ENCODE measurements around the gene PPFIA4.

PPFIA4 gene

DNA sequence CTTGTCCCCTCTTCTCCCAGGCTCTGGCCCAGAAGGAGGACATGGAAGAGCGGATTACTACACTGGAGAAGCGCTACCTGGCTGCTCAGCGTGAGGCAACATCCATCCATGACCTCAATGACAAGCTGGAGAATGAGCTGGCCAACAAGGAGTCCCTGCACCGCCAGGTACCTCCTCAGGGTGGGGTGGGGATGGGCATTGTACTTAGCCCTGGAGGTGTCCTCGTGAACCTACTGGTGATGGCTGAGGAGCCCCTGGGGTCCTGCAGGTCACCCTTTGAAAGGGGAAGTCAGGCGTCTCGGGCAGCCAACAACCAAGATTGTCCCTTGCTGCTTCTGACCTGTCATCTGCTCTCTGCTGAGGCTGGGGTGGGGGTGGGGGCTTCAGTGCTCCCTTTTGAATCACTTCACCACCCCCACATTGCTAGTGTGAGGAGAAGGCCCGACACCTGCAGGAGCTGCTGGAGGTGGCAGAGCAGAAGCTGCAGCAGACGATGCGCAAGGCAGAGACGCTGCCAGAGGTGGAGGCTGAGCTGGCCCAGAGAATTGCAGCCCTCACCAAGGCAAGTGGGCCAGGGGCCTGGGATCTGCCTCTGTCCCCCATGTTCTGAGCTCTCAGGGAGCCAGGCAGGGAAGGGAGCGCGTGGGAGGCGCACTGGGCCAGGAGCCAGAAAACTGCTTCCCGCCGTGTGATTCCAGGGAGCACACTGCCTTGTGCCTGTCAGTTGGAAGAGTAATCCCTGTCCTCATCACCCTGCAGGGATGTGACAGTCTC, 19.7 kb downstream of the PPFIA4 start:
- Histone ChIP-seq H3K9me3 (no peaks in the 10 kb centered on the region), H3K4me1 (ENCODE audit: control insufficient read depth in 1 of 2, insufficient read depth in 1 of 2, low read depth in 1 of 2, low read length in 1 of 2) (no peaks in the 10 kb centered on the region), H3K4me3 (ENCODE audit: low read depth in 1 of 2, low read length in 1 of 2) (no peak overlapping the region), H3K27me3 (no peaks in the 10 kb centered on the region), H3K36me3 (no peaks in the 10 kb centered on the region), H3K27ac (no peak overlapping the region)
- TF ChIP-seq, protein P1, sequence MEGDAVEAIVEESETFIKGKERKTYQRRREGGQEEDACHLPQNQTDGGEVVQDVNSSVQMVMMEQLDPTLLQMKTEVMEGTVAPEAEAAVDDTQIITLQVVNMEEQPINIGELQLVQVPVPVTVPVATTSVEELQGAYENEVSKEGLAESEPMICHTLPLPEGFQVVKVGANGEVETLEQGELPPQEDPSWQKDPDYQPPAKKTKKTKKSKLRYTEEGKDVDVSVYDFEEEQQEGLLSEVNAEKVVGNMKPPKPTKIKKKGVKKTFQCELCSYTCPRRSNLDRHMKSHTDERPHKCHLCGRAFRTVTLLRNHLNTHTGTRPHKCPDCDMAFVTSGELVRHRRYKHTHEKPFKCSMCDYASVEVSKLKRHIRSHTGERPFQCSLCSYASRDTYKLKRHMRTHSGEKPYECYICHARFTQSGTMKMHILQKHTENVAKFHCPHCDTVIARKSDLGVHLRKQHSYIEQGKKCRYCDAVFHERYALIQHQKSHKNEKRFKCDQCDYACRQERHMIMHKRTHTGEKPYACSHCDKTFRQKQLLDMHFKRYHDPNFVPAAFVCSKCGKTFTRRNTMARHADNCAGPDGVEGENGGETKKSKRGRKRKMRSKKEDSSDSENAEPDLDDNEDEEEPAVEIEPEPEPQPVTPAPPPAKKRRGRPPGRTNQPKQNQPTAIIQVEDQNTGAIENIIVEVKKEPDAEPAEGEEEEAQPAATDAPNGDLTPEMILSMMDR (IDR thresholded peaks at IDR 0.05) = no peak

DNA sequence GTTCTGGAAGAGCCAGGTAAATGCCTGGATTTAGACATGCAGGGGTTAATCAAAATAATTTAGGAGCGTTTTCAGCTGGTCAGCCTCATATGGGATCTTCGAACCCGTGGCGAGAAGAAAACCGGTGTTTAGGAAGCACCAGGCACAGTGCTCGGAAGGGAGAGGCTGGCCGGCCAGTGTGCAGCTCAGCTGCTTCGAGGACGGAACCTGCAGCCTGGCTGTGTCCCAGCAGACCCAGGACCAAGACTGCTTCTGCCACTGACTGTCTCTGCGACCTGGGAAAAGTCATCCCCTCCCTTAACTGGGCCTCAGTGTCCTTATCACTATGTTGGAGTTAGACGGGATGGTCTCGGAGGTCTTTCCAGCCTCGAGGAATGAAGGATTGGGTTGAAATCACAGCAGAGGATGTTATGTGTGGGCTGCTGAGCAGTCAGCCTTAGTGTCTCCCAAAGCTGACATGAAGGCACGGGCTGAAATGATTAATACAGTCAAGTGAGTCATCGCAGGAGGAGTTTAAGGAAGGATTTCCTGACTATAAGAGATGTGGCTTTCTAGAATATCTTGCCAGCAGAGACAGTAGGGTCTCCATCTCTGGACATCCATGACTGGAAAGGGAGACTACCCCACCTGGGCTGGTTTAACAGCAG, 20.8 kb downstream of the PPFIA4 start:
- peaks cover 5% of the 10 kb centered on the region for H3K27me3 ChIP-seq
- H3K27ac ChIP-seq = no peak overlapping the region
- TF ChIP-seq, protein P1 (IDR thresholded peaks at IDR 0.05) = no peak
- no peaks in the 10 kb centered on the region for H3K9me3 ChIP-seq
- no peaks in the 10 kb centered on the region for H3K4me1 ChIP-seq (ENCODE audit: control insufficient read depth in 1 of 2, insufficient read depth in 1 of 2, low read depth in 1 of 2, low read length in 1 of 2)
- H3K4me3 ChIP-seq (ENCODE audit: low read depth in 1 of 2, low read length in 1 of 2) = no peak overlapping the region
- no peaks in the 10 kb centered on the region for H3K36me3 ChIP-seq

DNA sequence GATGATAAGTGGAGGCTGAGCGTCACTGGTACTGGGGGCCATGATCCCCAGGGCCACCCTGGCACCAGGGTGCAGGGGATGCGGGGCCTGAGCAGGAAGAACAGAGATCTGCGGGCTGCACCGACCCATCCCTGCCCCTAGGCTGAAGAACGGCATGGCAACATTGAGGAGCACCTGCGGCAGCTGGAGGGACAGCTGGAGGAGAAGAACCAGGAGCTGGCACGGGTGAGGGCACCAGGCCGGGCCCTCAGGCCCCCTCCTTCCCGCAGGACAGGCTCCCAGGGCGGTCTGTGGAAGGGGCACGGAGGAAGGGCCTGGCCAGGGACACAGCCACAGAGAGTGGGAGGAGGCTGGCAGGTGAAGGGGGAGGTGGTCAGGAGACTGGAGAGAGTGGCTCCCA, 21.8 kb downstream of the PPFIA4 start:
- no peaks in the 10 kb centered on the region for H3K36me3 ChIP-seq

DNA sequence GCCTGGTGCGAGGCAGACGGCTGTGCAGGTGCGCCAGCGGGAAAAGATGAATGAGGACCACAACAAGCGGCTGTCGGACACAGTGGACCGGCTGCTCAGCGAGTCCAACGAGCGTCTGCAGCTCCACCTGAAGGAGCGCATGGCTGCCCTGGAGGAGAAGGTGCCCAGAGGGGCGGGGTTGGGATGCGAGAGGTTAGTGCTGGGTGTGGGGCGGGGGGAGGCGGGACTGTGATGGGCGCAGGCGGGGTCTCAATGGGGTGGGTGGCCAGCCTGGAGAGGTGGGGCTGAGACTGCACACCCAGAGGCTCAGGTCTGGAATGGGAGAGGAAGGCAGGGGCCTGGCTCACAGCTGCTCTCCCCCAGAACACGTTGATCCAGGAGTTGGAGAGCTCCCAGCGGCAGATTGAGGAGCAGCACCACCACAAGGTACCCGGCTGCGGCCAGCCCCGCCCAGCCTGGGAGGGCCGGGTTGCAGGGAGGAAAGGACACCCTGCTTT, 22.3 kb downstream of the PPFIA4 start:
- peaks cover 5% of the 10 kb centered on the region for H3K27me3 ChIP-seq
- no peak overlapping the region for H3K4me3 ChIP-seq (ENCODE audit: low read depth in 1 of 2, low read length in 1 of 2)
- no peaks in the 10 kb centered on the region for H3K36me3 ChIP-seq

More for the DNA sequence above, 21.8 kb downstream of the PPFIA4 start:
- Histone ChIP-seq H3K4me1 (ENCODE audit: control insufficient read depth in 1 of 2, insufficient read depth in 1 of 2, low read depth in 1 of 2, low read length in 1 of 2) (no peaks in the 10 kb centered on the region), H3K4me3 (ENCODE audit: low read depth in 1 of 2, low read length in 1 of 2) (no peak overlapping the region), H3K9me3 (no peaks in the 10 kb centered on the region), H3K27ac (no peak overlapping the region), H3K27me3 (peaks cover 5% of the 10 kb centered on the region)
- TF ChIP-seq, protein P1 (IDR thresholded peaks at IDR 0.05) = no peak

DNA sequence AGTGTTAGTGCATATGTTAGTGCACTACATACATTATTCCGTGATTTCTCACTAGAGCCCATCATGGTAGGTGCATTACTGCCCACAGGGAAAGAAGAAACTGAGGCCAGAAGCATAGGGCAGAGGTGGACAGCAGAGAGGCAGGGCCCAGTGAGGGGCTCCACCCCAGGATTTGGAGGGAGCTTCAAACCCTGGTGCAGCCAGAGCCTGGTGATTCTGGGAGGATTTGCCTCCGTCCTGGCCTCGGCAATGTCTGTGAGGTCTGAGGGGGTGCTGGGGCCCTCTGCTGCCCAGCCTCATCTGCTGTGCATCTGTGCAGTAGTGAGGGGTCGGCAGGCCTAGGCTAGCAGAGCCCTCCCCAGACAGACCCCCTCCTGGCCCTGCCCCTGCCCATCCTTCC, 22.8 kb downstream of the PPFIA4 start:
- Histone ChIP-seq H3K27ac (no peak overlapping the region), H3K9me3 (no peaks in the 10 kb centered on the region), H3K4me3 (ENCODE audit: low read depth in 1 of 2, low read length in 1 of 2) (no peak overlapping the region), H3K36me3 (no peaks in the 10 kb centered on the region), H3K27me3 (peaks cover 5% of the 10 kb centered on the region), H3K4me1 (ENCODE audit: control insufficient read depth in 1 of 2, insufficient read depth in 1 of 2, low read depth in 1 of 2, low read length in 1 of 2) (no peaks in the 10 kb centered on the region)
- TF ChIP-seq, protein P1 (IDR thresholded peaks at IDR 0.05) = no peak

More for the DNA sequence above, 22.3 kb downstream of the PPFIA4 start:
- TF ChIP-seq, protein P1 (IDR thresholded peaks at IDR 0.05) = no peak
- Histone ChIP-seq H3K4me1 (ENCODE audit: control insufficient read depth in 1 of 2, insufficient read depth in 1 of 2, low read depth in 1 of 2, low read length in 1 of 2) (no peaks in the 10 kb centered on the region), H3K9me3 (no peaks in the 10 kb centered on the region), H3K27ac (no peak overlapping the region)

All from neutrophil (primary cell).